ENCODE results near the gene KATNIP.

DNA sequence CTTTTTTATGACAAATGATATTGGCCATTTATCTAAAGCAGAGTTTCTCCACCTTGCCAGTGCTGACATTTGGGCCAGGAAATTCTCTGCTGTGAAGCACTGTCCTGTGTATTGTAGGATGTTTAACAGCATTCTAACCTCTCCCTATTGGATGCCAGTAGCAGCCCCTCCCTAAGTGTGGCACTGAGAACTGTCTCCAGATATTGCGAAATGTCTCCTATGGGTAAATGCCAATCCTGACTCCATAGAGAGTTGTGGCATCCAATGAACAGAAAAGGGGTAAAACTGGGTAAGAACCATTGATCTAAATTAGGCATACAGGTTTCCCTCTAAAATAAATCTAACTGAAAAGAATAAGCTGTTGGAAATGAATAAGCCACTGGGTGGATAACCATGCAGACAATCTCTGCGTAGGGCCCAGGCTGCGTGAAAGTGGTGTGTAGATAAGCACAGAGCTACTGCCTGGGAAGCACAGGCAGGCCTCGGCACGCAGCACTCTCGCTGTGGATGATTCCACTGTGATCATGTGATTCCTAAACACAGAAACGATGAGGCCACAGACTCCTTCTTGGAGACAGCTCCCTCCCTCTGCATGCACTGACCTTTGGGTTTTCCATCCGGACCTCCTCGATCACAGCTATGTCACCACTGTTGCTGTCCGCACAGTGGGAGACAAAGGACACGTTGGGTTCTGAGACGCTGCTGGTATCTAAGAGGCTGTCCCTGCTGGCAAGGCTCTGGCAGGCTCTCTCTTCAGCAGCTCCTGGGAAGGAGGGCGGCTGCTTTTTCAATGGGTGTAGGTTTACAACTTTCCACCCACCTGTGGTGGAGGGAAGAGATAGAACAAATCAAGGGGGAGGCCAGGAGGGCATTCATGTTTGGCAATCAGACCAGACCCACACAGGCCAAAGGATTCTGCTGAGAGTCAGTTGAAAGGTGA lies 44.4 kb upstream of the KATNIP start:
- TF ChIP-seq POLR2AphosphoS5 (IDR thresholded peaks at IDR 0.05; ENCODE audit: control insufficient read depth, insufficient read depth, low read depth, low read length) = no peak
- no peak for TF ChIP-seq ATF2 (CRISPR knock-in tag; IDR thresholded peaks at IDR 0.05)
- no peak for TF ChIP-seq TBP (optimal IDR thresholded peaks at IDR 0.05; ENCODE audit: low read depth, low read length)
- TF ChIP-seq HNRNPLL (IDR thresholded peaks at IDR 0.05; ENCODE audit: low read depth, low read length, poor library complexity, severe bottlenecking) = no peak
- no peak for TF ChIP-seq SIX5 (IDR thresholded peaks at IDR 0.05; ENCODE audit: borderline replicate concordance in 1 of 2, insufficient read depth in 1 of 2, low read depth in 1 of 2, low read length in 2 of 2)

Measured in K562 (cell line).